Gastrocnemius medialis (tissue), 4 donors: ENCODE data around the gene CD68.
"Not testable (repeated sequence)": the region's sequence is repeated elsewhere in the genome, so short reads cannot be mapped to it uniquely, and the experiment has no call there.

Source experiments
- CTCF ChIP-seq, 5 experiments: fragments of 450-650 bp in 3 of 5; fragments of 200-600 bp in 2 of 5; sonication (generic) in 2 of 5; IDR thresholded peaks in 4 of 5; conservative IDR thresholded peaks in 1 of 5; 1 replicate in 4 of 5; 2 replicates in 1 of 5; pipeline ENCODE4 v1.5.1; 2016 to 2019; ENCODE audit warnings: antibody characterized with exemption in 5 of 5, mild to moderate bottlenecking in 3 of 5, moderate library complexity in 3 of 5
- POLR2A ChIP-seq, 2 donors: fragments of 450-650 bp; IDR thresholded peaks; one replicate each; pipeline ENCODE4 v1.6.1; 2017; ENCODE audit warnings: antibody characterized with exemption in 2 of 2, mild to moderate bottlenecking in 2 of 2, moderate library complexity in 2 of 2

GRCh38 chr17:7625749-7626148 is 46.3 kb downstream of the CD68 start:
- TF ChIP-seq CTCF (IDR thresholded peaks at IDR 0.05 in 4 of 5, conservative IDR thresholded peaks at IDR 0.05 in 1 of 5); POLR2A (IDR thresholded peaks at IDR 0.05): not testable (repeated sequence)
